Kidney capillary endothelial cell (primary cell): ENCODE data around the gene PLAAT4.
"Not testable (repeated sequence)": the region's sequence is repeated elsewhere in the genome, so short reads cannot be mapped to it uniquely, and the experiment has no call there.

Experiments used
- DNase-seq: peaks from one replicate; pipeline ENCODE4 v3.0.0-alpha.2; 2018; ENCODE audit warnings: low spot score

Gene PLAAT4

DNA sequence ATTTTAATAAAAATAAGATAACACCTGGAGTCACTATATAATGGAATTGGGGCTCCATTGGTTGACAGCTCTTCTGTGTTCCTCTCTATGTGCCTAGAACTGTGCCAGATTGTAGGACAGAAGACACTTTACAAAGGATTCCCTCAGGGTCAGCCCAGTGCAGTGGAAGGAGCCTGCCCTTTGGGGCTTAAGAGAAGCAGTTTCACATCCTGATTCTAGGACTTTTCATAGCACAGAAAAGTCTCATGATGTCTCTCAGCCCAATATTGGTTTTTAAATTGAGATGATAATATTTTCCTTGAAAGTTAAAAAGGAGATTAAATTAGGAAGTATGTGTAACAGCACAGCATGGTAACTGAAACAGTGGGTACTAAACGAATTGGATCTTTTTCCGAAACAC, 7.1 kb downstream of the PLAAT4 start:
- DNase-seq, result no peak

DNA sequence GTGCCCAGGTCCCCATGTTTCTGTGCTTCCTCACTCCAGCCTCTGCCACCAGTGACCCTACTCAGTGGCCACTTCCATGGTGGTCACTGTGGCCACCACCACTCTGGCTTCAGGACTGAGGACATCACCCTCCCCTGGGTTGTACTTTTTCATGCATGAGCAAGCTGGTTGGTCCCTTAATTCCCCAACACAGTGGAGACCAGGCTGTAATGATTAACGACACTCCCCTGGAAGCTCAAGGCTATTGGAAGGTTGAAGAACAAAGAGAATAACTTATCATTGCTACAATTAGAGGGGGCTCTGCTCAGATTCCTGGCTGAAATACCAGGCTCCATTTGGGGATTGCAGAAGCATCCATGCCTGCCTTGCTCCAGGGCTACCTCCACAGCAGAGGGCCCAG, 10.5 kb downstream of the PLAAT4 start:
- no peak for DNase-seq

DNA sequence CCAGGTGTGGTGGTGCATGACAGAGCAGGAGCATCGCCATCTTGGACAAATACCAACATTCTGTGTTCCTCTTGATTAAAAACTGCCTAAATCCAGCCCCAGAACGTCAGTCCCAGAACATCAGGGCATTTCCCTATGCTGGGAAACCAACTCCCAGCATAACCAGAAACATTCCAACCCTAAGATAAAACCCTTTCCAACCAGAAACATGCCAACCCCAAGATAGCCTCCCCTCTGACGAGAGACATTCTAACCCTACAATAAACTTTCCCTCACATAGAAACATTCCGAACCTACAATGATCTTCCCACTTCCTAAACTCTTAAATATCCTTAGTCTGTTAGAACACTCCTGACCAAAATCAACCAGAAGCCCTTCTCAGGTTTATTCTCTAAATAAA, 11.6 kb downstream of the PLAAT4 start:
- no peak for DNase-seq

DNA sequence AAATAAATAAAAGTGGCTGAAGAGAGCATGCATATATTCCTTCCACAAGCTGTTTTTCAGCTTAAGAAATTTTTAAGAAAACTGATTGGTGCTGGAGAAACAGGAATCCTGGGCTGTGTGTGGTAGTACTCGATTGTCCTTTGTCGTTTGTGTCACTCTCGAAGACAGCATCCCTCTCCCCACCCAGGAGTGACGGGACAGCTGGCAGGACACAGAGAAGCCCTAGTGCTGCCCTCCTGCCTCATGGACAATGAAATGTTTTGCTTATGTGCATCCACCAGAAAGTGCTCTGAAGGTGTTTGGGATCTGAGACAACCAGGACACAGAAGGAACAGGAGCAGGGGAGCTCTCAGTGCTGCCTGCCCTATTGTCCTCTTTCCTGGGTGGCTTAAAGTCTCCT, 12.8 kb downstream of the PLAAT4 start:
- DNase-seq, result no peak

DNA sequence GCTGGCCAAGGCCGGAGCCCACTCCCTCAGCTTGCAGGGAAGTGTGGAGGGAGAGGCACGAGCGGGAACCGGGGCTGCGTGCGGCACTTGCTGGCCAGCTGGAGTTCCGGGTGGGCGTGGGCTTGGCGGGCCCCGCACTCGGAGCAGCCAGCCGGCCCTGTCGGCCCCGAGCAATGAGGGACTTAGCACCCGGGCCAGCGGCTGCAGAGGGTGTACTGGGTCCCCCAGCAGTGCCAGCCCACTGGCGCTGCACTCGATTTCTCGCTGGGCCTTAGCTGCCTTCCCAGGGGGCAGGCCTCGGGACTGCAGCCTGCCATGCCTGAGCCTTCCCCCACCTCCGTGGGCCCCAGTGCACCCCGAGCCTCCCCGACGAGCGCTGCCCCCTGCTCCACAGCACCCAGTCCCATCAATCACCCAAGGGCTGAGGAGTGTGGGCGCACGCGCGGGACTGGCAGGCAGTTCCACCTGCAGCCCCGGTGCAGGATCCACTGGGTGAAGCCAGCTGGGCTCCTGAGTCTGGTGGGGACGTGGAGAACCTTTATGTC, 13.6 kb downstream of the PLAAT4 start:
- DNase-seq, result not testable (repeated sequence)

DNA sequence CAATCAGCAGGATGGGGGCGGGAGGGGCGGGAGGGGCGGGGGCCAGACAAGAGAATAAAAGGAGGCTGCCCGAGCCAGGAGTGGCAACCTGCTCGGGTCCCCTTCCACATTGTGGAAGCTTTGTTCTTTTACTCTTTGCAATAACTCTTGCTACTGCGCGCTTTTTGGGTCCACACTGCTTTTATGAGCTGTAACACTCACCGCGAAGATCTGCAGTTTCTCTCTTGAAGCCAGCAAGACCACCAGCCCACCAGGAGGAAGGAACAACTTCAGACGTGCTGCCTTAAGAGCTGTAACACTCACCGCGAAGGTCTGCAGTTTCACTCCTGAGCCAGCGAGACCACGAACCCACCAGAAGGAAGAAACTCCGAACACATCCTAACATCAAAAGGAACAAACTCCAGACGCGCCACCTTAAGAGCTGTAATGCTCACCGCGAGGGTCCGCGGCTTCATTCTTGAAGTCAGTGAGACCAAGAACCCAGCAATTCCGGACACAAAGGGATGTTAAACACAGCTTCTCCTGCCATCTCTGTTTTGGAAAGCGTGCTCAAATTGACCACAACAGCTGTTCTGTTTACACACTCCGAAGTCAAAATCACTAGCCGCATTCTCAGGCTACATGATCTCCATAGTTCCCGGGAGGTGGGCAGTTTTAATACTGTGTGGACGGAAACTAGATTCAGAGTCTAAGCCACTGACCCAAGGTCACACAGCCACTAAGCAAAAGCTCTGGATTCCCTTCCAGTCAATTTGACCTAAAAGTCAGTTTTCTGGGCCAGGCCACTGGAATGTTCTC, 14.7 kb downstream of the PLAAT4 start:
- DNase-seq, result no peak

DNA sequence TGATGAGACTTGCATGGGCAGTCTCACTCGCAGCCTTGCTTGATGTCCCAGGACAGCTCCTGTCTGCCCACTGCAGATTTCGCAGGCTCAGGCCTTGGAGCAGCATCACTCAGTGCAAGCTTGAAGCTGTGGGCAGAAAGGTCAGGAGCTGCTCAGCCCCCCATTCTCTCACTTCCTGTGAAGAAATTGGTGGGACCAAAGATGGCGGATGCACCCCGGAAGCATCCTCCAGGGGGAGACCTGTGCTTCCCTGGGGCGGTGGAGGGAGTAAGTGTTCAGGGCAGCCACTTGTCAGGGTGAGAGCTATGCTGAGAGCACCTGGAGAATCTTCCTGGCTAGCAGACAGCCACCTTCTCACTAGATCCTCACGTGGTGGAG, 15.3 kb downstream of the PLAAT4 start:
- DNase-seq, result no peak

DNA sequence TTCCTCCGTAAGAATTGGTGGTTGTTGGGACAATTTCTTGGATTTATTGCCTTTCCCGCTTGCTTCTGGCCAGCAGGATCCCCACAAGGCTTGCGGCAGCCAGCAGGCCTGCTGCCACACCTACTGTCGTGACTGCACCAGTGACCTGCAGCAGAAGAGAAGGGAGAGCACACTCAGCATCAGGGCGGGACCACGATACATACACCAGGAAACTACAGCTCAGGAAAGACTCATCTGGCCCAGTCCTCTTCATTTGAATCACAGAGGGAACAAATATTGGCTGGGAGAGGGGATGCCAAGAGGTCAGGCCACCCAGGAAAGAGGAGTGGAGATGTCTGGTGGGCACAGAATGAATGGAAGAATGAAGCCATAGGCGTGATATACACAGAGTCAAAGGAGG, 16.3 kb downstream of the PLAAT4 start:
- DNase-seq, result no peak

DNA sequence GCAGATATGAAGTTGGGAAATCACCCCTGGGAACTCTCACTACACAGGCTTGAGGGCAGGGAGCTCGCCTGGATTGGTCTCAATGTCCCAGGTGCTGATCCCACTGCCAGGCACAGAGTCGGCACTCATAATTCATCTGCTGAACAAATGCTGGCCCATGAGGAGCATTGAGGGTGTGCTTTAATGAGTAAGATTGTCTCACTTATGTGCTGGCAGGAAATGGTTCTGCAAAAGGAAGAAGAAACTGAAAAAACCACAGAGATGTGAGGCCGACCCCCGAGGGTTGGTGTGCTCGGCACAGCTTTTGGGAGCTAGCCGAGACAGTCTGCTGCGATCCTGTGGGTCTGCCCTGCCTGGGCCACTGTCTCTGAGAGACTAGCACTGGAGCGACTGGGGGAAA, 17.2 kb downstream of the PLAAT4 start:
- no peak for DNase-seq

DNA sequence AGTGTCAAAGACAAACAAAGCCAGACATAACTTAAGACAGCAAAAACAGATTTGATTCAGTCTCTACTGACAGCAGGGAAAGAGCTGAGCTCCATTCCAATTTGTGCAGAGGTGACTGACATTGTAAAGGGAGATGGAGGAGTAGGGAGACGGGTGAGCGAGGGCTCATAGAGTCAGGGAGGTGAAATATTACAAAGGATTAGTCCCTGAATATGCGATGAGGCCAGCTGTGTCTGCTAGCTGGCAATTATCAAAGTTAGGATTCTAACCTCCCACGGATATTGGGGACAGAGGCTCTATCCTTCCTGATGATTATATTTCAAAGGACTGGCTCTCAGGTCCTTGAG, 18.2 kb downstream of the PLAAT4 start:
- no peak for DNase-seq

DNA sequence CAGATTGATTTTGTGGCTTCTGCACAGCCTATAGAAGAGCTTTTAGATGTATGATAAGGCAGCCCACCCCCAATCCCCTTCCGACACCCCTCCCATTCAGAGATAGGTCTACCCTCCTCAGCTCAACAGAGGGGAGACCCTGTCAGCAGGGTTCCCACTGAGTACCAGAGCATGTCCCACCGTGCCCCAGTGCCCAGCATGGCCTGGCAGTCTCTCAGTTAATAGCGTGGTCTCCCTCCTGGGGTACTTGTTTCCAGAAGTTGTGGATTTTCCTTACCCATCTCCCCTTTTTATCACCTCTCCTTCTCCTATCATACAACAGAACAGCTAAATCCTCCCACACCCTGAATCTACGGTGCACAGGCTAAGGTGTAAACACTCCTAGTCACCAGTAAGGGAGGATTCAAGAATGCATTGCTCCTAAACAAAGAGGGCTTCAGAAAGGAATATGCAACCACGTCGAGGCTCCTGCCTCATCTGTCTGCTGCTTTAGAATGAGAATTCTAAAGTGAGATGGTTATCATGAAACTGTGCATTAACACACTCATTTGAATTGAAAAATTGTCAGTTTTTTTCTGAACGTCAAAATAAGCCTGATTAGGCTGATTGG, 19.9 kb downstream of the PLAAT4 start:
- no peak for DNase-seq

DNA sequence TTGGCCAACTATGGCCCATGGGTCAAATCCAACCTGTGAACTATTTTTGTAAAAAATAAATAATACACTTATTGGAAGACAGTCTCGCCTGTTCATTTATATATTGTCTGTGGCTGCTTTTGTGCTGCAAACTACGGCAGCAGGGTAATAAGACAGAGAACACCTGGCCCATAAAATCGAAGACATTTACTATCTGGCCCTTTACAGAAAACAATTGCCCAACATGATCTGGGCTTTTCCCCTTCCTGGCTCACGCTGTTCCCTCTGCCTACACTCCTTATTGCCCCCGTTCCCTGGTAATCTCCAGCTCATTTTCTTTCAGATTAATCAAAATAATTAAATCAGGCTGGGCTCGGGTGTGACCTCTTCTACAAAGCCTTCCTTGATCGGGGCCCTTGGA, 21.0 kb downstream of the PLAAT4 start:
- no peak for DNase-seq

DNA sequence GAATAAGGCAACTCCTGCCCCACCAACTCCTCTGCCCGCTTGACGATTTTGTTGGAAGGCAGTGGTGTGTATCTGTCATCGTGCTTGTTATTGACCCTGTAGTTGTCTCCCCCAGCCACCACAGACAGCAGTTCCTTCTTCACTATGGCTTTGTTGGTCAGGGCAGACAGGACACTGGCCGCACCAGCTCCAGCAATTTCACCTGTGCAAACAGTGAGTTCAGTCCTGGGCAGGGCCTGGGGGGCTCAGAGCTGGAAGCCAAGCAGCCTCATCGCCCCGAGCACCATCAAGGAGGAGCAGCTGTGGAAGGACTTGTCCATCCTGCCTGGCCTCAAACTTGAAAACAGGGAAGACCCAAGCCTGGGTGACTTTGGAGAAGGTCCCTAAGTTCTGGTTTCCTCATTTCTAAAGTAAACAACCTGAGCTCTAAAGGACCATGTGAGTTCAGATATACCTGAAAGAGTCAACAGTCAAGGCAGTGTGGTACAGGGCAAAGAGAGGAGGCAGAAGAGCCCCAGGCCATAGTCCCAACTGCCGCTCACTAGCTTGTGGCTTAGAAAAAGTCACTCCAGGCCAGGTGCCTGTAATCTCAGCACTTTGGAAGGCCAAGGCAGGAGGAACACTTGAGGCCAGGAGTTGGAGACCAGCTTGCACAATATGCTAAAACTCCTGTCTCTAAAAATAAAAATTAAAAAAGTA, 22.0 kb downstream of the PLAAT4 start:
- DNase-seq, result no peak

DNA sequence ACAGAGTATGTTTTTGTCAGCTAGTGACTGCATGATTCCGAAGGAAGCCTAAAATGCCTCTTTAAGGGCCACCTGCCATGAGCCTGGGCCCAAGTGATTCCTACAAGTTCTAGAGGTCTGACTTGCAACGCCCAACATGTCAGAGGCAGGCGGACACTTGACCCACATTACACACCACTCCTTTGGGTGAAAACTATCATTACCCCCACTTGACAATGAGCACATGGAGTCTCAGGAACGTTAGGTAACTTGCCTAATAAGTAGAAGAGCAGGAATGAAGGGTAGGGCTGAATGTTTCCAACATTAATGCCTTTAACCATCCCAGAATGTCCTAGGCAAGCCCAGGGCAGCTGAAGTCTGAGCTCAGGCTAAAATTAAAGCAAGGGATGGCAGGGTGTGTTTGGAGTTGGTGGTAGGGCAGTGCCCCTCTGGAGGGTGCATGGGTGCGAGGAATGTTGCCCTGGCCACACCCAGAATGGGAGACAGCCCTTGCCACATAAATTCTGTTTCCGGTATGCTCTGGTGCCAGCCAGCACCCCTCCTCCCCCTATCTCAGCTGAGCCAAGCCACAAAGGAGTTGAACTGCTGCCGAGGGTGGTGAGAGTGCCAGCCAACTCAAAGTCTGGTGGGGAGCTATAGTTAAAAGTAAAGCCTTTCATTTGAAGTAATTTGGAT, 24.0 kb downstream of the PLAAT4 start:
- DNase-seq, result no peak

DNA sequence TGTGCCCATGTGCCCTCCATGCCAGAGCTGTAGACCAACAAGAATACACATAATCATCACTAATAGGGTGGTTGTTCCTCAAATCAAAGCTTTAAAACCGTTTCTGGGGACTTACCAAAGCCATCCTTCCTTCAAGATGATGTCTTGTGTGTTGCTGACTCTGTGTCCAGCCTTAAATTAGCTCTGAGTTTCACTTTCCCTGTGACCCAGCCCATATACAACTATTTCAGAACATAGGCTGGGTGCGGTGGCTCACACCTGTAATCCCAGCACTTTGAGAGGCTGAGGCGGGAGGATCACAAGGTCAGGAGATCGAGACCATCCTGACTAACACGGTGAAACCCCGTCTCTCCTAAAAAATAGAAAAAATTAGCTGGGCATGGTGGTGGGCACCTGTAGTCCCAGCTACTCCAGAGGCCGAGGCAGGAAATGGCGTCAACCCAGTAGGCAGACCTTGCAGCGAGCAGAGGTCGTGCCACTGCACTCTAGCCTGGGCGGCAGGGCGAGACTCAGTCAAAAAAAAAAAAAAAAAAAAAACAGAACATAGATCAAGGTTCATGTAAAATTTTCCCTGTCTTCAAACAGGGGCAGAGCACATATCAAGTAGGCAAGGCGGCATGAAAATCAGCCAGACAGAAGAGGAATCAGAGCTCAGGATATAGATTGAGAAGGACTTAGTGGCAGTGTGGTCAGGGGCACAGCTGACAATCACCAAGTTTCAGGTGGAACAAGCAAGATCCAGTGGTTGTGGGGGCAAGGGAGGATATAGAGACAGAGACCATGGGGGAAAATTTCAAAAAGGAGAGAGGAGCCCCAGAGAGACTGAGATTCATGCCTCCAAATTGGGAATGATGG, 26.8 kb downstream of the PLAAT4 start, which contains the start of gene PLAAT2:
PLAAT2 (minus strand) TSS at position 179 of the 855 bp plus-strand sequence; CDS start at position 124, 55 bp downstream.
- DNase-seq, result no peak

DNA sequence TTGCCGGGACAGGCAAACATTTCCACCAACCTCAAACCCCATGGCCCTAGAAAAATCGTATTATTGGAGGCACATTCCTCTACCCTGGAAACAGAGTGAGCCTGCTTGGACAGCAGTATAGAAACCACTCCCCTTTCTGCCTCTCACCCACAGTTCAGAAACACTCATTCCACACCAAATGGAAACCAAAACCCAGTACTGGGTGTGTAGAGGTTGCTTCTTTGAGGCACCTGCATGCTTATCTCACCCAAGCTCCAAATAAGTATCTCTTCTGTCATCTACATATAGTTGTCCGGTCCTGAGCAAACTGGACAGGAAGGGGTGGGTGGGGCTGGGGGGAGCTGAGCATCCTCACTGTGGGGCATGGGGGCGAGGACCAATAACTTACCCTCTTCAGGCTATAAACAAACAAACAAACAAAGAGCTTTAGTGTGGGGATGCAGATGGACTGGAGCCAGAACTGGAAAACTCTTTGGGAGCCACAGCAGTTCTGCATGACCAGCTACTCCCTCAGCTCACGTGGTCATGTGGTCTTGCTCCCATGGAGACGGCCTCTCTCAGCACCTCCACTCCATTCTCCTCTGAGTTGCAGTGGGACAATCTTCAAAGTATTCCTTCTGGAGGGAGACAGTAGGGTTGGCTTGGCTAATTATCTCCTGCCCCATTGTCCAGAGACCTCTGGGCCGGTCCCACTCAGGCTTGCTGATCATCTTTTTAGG, 27.6 kb downstream of the PLAAT4 start:
- DNase-seq, result no peak

DNA sequence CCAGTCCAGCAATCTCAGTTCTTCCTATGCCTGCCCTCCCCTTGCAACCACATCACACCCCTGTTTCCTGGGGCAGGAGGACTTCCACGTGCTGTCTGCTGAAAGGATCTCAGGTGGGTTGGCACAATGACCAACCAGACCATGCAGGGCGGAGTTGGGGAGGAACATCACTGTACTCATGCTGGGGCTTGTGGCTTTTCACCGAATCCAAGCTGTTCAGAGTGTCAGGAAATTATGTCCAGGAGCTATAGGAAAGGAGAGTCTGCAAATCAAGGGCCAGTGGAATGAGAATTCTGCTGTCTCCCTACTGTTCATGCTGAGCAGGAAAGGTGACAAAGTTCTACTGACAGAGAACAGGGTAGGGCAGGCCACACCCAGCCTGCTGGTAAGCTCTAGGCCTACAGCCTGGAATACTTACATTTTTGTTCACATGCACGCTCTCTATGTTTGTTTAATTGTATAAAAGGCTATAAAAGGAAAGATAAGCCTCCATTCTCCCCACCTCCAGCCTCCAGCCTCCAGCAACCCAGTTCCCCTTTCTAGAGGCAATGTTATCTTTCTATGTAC, 28.3 kb downstream of the PLAAT4 start:
- no peak for DNase-seq

DNA sequence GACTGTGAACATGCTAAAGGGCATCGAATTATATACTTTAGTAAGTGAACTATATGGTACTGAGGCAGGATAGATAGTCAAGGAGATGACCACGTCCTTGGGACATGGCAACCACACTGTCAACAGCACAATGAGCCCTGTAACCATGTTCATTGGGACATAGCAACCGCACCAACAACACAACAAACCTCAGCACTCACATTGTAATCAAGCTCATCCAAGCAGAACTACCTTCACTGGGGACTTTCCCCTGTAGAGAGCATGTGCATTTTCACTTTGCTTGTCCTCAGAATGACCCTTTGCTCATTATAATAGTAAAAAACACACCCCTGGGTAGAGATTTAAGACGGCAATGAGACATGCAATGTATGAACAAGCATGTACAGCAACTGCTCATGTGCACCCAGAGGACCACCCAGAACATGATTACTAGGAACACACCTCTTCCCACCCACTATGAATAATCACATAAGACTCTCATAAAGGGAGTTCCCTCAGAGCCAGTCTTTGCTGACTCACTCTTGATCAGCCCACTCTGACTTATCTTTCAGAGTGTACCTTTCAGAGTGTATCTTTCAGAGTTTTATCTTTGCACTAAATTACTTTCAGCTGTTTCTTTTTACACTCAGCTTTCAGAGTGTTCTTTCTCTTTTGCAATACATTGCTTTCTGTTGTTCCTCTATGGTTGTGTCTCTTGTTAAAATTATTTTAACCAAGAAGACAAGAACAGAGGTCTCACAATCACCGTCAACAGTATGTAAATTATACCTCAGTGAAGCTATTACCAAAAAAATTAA, 30.6 kb downstream of the PLAAT4 start:
- peak; percentile 17 for DNase-seq

DNA sequence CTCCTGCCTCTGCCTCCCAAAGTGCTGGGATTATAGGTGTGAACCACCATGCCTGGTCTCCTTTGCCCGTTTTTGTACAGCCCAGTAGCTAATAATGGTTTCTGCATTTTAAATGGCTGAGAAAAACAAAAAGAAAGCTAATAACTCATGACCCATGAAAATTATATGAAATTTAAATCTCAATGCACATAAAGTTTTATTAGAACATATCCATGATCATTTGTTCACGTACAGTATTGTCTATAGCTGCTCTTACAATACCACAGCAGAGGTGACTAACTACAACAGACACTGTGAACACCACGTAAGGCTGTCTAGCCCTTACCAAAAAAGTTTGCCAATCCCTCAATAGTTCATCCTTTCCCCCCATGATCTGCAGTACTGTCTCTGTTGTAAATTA, 33.0 kb downstream of the PLAAT4 start:
- no peak for DNase-seq
